Tibial artery (tissue), 4 donors: Measurements from ENCODE around the gene FBN1.

ENCODE experiments used
- DNase-seq, 2 donors: peaks; one replicate each; pipeline ENCODE4 v3.0.0-alpha.2; 2019
- H3K27ac ChIP-seq, 2 donors: fragments of 200-600 bp; sonication (generic) in 1 of 2; 1 replicate in 1 of 2; 2 replicates in 1 of 2; pipeline ENCODE4 v1.5.1; 2018 to 2019; ENCODE audit warnings: mild to moderate bottlenecking in 1 of 2
- H3K27me3 ChIP-seq, 2 donors: fragments of 200-600 bp; sonication (generic) in 1 of 2; one replicate each; pipeline versions ENCODE4 v1.5.1 to v1.6.0; 2016 to 2019
- H3K36me3 ChIP-seq, 3 donors: fragments of 200-600 bp; sonication (generic) in 2 of 3; one replicate each; pipeline ENCODE4 v1.5.1; 2016 to 2019; ENCODE audit warnings: mild to moderate bottlenecking in 2 of 3
- H3K4me1 ChIP-seq, 4 donors: fragments of 200-600 bp; sonication (generic) in 2 of 4; 1 replicate in 3 of 4; 2 replicates in 1 of 4; pipeline ENCODE4 v1.5.1; 2016 to 2019
- H3K4me3 ChIP-seq, 2 donors: fragments of 200-600 bp; sonication (generic) in 1 of 2; 1 replicate in 1 of 2; 2 replicates in 1 of 2; pipeline ENCODE4 v1.5.1; 2018 to 2019; ENCODE audit warnings: mild to moderate bottlenecking in 2 of 2
- H3K9me3 ChIP-seq, 3 donors: fragments of 200-600 bp; sonication (generic) in 1 of 3; one replicate each; pipeline ENCODE4 v1.5.1; 2016 to 2019
- CTCF ChIP-seq, 2 experiments: fragments of 200-600 bp in 1 of 2; fragments of 450-650 bp in 1 of 2; IDR thresholded peaks; one replicate each; pipeline ENCODE4 v1.5.1; 2017 to 2019; ENCODE audit warnings: antibody characterized with exemption in 2 of 2, mild to moderate bottlenecking in 1 of 2, moderate library complexity in 1 of 2
- intact Hi-C: fragments of 100-400 bp; cut with DNase I; formaldehyde crosslinking; loops from one replicate; pipeline ENCODE4 v1.15.0; 2023; ENCODE audit warnings: low total_unique reads

Gene FBN1

GRCh38 chr15:48637639-48638038, 7.9 kb downstream of the FBN1 start:
- Histone ChIP-seq H3K4me3 (no peak overlapping the region), H3K27ac (no peak overlapping the region), H3K36me3 (no peaks in the 10 kb centered on the region), H3K9me3 (no peaks in the 10 kb centered on the region), H3K4me1 (peaks cover 0 to 98% (median 24%) of the 10 kb centered on the region in 4 donors), H3K27me3 (no peaks in the 10 kb centered on the region)
- no peak for TF ChIP-seq CTCF (IDR thresholded peaks at IDR 0.05)
- intact Hi-C loops: no loop called here
- DNase-seq: no peak

GRCh38 chr15:48636511-48636910, 9.0 kb downstream of the FBN1 start:
- intact Hi-C loops: no loop called here

GRCh38 chr15:48634893-48635292, 10.6 kb downstream of the FBN1 start:
- no peak for TF ChIP-seq CTCF (IDR thresholded peaks at IDR 0.05)
- H3K36me3 ChIP-seq: no peaks in the 10 kb centered on the region
- no peaks in the 10 kb centered on the region for H3K27me3 ChIP-seq
- DNase-seq: no peak
- intact Hi-C loops: no loop called here
- H3K27ac ChIP-seq: no peak overlapping the region
- no peaks in the 10 kb centered on the region for H3K9me3 ChIP-seq
- H3K4me1 ChIP-seq: peaks cover 0 to 98% (median 18%) of the 10 kb centered on the region in 4 donors
- no peak overlapping the region for H3K4me3 ChIP-seq

More at GRCh38 chr15:48636511-48636910, 9.0 kb downstream of the FBN1 start:
- Histone ChIP-seq H3K4me3 (no peak overlapping the region), H3K4me1 (peaks cover 0 to 98% (median 22%) of the 10 kb centered on the region in 4 donors), H3K27me3 (no peaks in the 10 kb centered on the region), H3K9me3 (no peaks in the 10 kb centered on the region), H3K36me3 (no peaks in the 10 kb centered on the region), H3K27ac (peak overlapping the region in 1 of 2 donors; percentile 25)
- no peak for TF ChIP-seq CTCF (IDR thresholded peaks at IDR 0.05)
- DNase-seq: no peak

GRCh38 chr15:48634096-48634495, 11.4 kb downstream of the FBN1 start:
- Histone ChIP-seq H3K36me3 (no peaks in the 10 kb centered on the region), H3K4me1 (peaks cover 0 to 91% (median 16%) of the 10 kb centered on the region in 4 donors), H3K4me3 (no peak overlapping the region), H3K9me3 (no peaks in the 10 kb centered on the region), H3K27ac (no peak overlapping the region), H3K27me3 (no peaks in the 10 kb centered on the region)
- no peak for DNase-seq
- no peak for TF ChIP-seq CTCF (IDR thresholded peaks at IDR 0.05)
- intact Hi-C loops: no loop called here

GRCh38 chr15:48632651-48633050, 12.9 kb downstream of the FBN1 start:
- H3K27ac ChIP-seq: peak overlapping the region; percentile 1 to 14
- H3K9me3 ChIP-seq: no peaks in the 10 kb centered on the region
- H3K4me3 ChIP-seq: no peak overlapping the region
- H3K27me3 ChIP-seq: no peaks in the 10 kb centered on the region
- TF ChIP-seq CTCF (IDR thresholded peaks at IDR 0.05): no peak
- intact Hi-C loops: no loop called here
- no peak for DNase-seq
- H3K4me1 ChIP-seq: peaks cover 0 to 91% (median 21%) of the 10 kb centered on the region in 4 donors
- H3K36me3 ChIP-seq: no peaks in the 10 kb centered on the region
